ENCODE results near the gene TTC22.
"Not testable (repeated sequence)": the region's sequence is repeated elsewhere in the genome, so short reads cannot be mapped to it uniquely, and the experiment has no call there.

TTC22 gene

GRCh38 chr1:54786778-54787177 is 14.3 kb downstream of the TTC22 start:
- no peak for DNase-seq (ENCODE audit: low read depth, low spot score)

DNA sequence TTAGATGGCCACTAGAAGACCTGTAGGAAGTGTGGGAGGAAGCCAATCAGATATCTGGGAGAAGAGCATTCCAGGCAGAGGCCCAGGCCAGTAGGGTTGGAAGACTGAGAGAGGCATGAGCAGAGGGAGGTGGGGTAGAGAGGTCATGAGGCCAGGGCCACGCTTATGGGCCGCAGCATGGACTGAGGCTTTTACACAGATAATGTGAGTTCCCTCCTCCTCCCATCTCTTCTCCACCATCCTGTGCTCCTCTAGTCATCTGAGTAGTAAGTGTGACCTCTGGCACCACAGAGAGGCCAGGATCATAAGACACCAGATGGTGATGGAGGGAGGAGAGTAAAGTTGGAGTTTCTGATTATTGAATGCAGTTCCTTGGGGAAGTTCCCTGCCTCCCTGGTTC is 17.1 kb downstream of the TTC22 start:
- no peak for DNase-seq (ENCODE audit: low read depth, low spot score)

GRCh38 chr1:54782588-54782987 is 18.5 kb downstream of the TTC22 start:
- DNase-seq (ENCODE audit: low read depth, low spot score), result no peak

GRCh38 chr1:54782156-54782555 is 19.0 kb downstream of the TTC22 start:
- no peak for DNase-seq (ENCODE audit: low read depth, low spot score)

- DNase-seq (ENCODE audit: low read depth, low spot score), result no peak
Observed at GRCh38 chr1:54781023-54781723, 19.9 kb downstream of the TTC22 start.

- no peak for DNase-seq (ENCODE audit: low read depth, low spot score)
Observed at GRCh38 chr1:54777431-54777830, 23.7 kb downstream of the TTC22 start.

DNA sequence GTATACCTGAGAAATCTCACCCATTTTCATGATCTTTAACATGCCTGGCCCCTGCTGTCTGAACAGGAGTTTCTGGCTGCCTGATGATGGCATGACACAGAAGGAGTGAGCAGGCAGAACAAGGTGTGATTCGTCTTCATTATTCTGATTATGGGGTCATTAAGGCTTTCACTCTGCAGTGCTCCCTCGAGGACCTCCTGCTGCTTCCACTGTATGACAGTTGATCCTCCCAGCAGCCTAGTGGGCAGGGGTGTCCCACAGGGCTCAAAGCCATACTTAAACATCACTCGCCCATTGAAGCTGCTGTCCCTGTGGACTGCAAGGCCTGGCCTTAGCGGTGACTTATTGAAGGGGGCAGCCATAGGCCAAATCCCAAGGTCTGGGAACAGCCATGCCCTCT is 24.1 kb downstream of the TTC22 start:
- DNase-seq (ENCODE audit: low read depth, low spot score), result no peak

- DNase-seq (ENCODE audit: low read depth, low spot score), result not testable (repeated sequence)
Observed at GRCh38 chr1:54775828-54776721, 25.0 kb downstream of the TTC22 start.

- DNase-seq (ENCODE audit: low read depth, low spot score), result no peak
Observed at GRCh38 chr1:54774820-54775498, 26.2 kb downstream of the TTC22 start.

DNA sequence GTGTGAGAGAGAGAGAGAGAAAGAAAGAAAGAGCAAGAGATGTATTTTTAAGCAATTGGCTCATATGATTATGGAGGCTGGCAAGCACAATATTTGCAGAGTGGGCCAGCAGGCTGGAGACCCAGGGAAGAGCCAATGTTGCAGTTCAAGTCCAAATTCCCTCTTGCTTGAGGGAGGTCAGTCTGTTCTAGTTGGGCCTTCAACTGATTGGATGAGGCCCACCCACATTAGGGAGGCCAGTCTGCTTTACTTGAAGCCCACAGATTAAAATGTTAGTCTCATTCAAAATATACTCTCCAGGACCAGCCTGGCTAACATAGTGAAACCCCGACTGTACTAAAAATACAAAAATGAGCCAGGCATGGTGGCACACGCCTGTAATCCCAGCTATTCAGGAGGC is 28.2 kb downstream of the TTC22 start:
- DNase-seq (ENCODE audit: low read depth, low spot score), result no peak

GRCh38 chr1:54768093-54768492 is 33.0 kb downstream of the TTC22 start:
- no peak for DNase-seq (ENCODE audit: low read depth, low spot score)

- DNase-seq (ENCODE audit: low read depth, low spot score), result no peak
Observed at GRCh38 chr1:54767526-54767925, 33.6 kb downstream of the TTC22 start.

- DNase-seq (ENCODE audit: low read depth, low spot score), result no peak
Observed at GRCh38 chr1:54766726-54767125, 34.4 kb downstream of the TTC22 start.

DNA sequence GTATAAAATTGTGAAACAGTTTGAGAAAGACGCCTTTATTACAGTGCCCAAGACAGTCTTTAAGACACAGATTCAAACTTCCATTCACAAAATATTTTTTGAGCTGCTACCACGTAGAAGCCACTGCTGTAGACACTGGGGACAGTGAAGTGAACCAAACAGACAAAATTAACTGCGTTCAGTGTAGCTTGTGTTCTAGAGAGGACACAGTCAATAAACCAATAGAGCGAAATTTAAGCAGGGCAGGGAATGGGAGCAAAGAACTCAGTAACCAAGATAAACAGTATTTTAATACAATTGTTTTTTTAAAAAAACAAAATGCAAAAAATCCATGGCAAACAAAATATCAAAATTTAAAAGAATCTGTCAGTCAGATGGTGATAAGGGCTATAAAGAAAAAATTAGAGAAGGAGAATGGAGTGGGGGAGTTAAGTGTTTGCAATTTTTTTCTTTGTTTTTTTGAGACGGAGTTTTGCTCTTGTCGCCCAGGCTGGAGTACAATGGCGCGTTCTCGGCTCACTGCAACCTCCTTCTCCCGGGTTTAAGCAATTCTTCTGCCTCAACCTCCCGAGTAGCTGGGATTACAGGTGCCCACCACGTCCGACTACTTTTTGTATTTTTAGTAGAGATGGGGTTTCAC is 36.1 kb downstream of the TTC22 start:
- no peak for DNase-seq (ENCODE audit: low read depth, low spot score)

DNA sequence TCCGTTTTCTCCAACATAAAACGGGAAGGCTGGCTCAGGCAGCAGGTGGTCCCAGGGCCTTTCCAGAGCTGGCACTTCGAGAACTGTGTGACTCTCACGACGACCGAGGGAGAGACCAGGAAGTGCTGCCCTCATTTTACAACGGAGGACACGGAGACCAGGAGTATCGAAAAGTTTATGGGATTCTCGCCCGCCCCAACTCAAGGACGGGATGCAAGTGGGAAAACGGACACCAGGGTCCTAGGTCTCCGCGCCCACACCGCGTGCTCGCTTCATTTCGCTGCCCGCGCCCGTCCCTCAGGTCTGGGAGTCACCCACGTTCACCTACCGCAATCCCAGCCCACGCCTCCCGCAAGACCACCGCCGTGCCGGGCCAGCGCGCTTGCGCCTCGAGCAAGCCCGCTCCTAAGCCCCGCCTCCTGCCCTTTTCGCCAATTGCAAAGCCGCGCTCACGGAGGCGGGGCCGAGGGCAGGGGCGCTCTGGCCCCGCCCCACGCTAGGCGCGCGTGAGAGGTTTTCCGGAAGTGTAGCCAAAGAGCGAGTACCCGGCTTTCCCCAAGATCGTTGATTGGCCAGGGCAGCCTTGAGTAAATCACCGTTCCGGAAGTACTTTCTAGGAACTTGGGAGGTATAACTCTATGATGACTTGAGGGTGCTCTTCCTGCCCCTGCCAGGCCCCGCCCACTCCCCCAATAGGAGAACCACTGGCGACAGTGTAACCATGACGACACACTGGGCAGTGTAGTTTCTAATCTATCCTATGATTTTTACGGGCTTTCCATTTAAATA is 36.8 kb downstream of the TTC22 start, which contains the start of gene PARS2:
PARS2 (minus strand) TSS at position 391 of the 789 bp plus-strand sequence. CDS start 5,362 bp downstream, outside the sequence.
- DNase-seq (ENCODE audit: low read depth, low spot score), result peak; percentile 99

GRCh38 chr1:54763816-54764132 is 37.3 kb downstream of the TTC22 start:
- DNase-seq (ENCODE audit: low read depth, low spot score), result no peak

- no peak for DNase-seq (ENCODE audit: low read depth, low spot score)
Observed at GRCh38 chr1:54758678-54759348, 42.3 kb downstream of the TTC22 start.

DNA sequence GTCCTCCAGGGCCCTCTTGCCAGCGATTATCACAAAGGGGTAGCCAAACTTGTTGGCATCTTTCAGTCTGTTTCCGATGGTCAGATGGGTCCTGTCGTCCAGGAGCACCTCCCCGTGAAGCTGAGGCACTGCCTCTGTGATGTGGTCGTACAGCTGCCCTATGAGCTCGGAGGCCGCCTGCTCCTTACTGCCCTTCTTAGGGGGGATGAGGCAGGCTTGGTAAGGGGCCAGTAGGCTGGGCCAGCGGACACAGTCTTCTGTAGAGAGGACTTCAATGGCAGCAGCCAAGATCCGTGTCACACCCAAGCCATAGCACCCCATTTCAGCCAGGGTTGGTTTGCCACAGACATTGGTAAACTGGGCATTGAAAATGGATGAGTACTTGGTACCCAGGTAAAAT is 43.3 kb downstream of the TTC22 start:
- no peak for DNase-seq (ENCODE audit: low read depth, low spot score)

DNA sequence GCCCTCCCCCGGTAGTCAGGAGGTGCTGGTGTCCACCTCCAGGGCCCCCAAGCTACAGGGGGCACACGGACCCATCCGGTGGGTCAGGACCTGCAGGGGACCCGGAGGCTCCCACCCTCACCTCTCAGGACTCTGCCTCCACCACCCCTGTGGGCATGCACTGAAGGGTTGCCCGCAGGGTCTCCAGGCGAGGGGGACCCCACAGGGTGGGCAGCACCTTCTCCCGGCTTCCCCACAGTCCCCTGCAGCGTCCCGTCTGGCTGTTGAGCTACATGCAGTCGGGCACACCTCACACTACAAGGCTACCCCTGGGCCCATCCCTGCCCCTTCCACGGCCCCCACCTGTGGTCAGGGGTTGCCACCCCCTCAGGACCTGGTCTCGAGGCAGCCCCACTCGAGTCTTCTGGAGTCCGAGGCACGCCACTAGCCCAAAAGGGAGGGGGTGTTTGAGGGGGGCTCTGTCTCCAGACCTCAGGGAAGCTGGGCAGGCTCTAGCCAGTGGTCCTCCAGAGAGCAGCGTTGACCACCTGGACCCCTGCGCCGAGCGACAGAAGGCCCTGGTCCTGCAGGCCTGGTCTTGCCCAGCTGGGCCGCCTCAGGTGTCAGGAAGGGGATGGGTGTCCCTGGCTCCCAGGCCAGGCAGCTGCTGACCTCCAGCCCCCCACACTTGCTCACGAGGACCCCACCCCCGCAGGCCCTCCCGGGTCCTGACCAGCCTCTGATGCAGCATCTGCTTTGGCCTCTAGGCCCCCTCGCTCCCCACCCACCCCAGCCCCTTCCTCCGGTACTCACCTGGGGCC is 46.4 kb downstream of the TTC22 start:
- DNase-seq (ENCODE audit: low read depth, low spot score), result no peak

- no peak for DNase-seq (ENCODE audit: low read depth, low spot score)
Observed at GRCh38 chr1:54754045-54754444, 47.1 kb downstream of the TTC22 start.
